GM19397 (cell line): ENCODE measurements around the gene AOAH.

Experiments used
- ATAC-seq: cut with Tn5 transposase; IDR thresholded peaks from one replicate; pipeline ENCODE4 v1.9.1; 2021; ENCODE audit warnings: mild to moderate bottlenecking, moderate library complexity; ENCODE audit not compliant: unreplicated experiment

AOAH gene

GRCh38 chr7:36635091-36635490 lies 89.2 kb downstream of the AOAH start:
- ATAC-seq, result no peak

- ATAC-seq, result no peak
These were observed 90.9 kb downstream of the AOAH start for GRCh38 chr7:36633377-36633776.

- no peak for ATAC-seq
These were observed 94.1 kb downstream of the AOAH start for GRCh38 chr7:36630112-36630650.

GRCh38 chr7:36629351-36629750 lies 94.9 kb downstream of the AOAH start:
- ATAC-seq, result no peak

- ATAC-seq, result no peak
These were observed 96.5 kb downstream of the AOAH start for GRCh38 chr7:36627836-36628235.

GRCh38 chr7:36626111-36626510 lies 98.2 kb downstream of the AOAH start:
- no peak for ATAC-seq

GRCh38 chr7:36625247-36625646 lies 99.0 kb downstream of the AOAH start:
- no peak for ATAC-seq

- ATAC-seq, result no peak
These were observed 101.0 kb downstream of the AOAH start for GRCh38 chr7:36623247-36623646.

GRCh38 chr7:36621396-36621795 lies 102.9 kb downstream of the AOAH start:
- ATAC-seq, result no peak

- ATAC-seq, result no peak
These were observed 104.1 kb downstream of the AOAH start for GRCh38 chr7:36620166-36620708.

- ATAC-seq, result no peak
These were observed 106.9 kb downstream of the AOAH start for GRCh38 chr7:36617408-36617807.

- ATAC-seq, result no peak
These were observed 108.3 kb downstream of the AOAH start for GRCh38 chr7:36615852-36616540.

- ATAC-seq, result no peak
These were observed 109.3 kb downstream of the AOAH start for GRCh38 chr7:36614959-36615358.

GRCh38 chr7:36613031-36613614 lies 111.2 kb downstream of the AOAH start:
- no peak for ATAC-seq

GRCh38 chr7:36611703-36612102 lies 112.6 kb downstream of the AOAH start:
- no peak for ATAC-seq

- ATAC-seq, result no peak
These were observed 116.6 kb downstream of the AOAH start for GRCh38 chr7:36607721-36608095.

- ATAC-seq, result no peak
These were observed 117.1 kb downstream of the AOAH start for GRCh38 chr7:36606976-36607720.

GRCh38 chr7:36606153-36606975 lies 117.9 kb downstream of the AOAH start:
- no peak for ATAC-seq

GRCh38 chr7:36605261-36606051 lies 118.8 kb downstream of the AOAH start:
- ATAC-seq, result no peak

- ATAC-seq, result no peak
These were observed 119.5 kb downstream of the AOAH start for GRCh38 chr7:36604806-36605205.
